Endothelial cell of umbilical vein (primary cell): ENCODE measurements around the gene USB1. TPM values are rescaled to one million over a fixed set of nuclear protein-coding genes. Genes with fewer than 3 reads are reported as not detected.

Source experiments
- BruUV-seq: library from RNA; stranded (reverse); fragments of 400-500 nt; replicated peaks from 2 replicates; lab custom pipeline; 2021; lab: Mats Ljungman, UMichigan
- CTCF ChIA-PET: fragments of 300-600, 350-600 bp; sonication (Branson Sonifier 250); formaldehyde crosslinking; loops from one replicate; lab custom pipeline; 2021; ENCODE audit warnings: antibody characterized with exemption, inconsistent platforms; lab: Charles Lee
- POLR2A ChIA-PET: fragments of 300-600, 350-600 bp; sonication (Branson Sonifier 250); formaldehyde crosslinking; loops from one replicate; lab custom pipeline; 2021; ENCODE audit warnings: antibody characterized with exemption, inconsistent platforms; lab: Charles Lee
- DNase-seq: peaks from one replicate; pipeline ENCODE4 v3.0.0-alpha.2; 2011; ENCODE audit warnings: low read depth, low spot score
- FAIRE-seq: peaks from 2 replicates; lab custom pipeline; 2011; peaks lifted over from hg19 to GRCh38; lab: Jason Lieb, UNC
- H2AFZ ChIP-seq: 2 replicates; pipeline ENCODE4 v1.6.0; 2012; ENCODE audit warnings: low read depth, low read length, control low read depth, inconsistent platforms
- H3K27ac ChIP-seq: 2 replicates; pipeline ENCODE4 v1.5.1; 2011; ENCODE audit warnings: low read depth, mild to moderate bottlenecking, control low read depth, low read length, moderate library complexity; ENCODE audit not compliant: insufficient read depth
- H3K27me3 ChIP-seq, 2 experiments: 2 replicates each; pipeline versions ENCODE4 v1.6.0 to v1.6.1; 2011; ENCODE audit warnings: low read length in 2 of 2, mixed read lengths in 1 of 2; ENCODE audit not compliant: control insufficient read depth in 2 of 2, insufficient read depth in 2 of 2
- H3K36me3 ChIP-seq, 2 experiments: 2 replicates in 1 of 2; 3 replicates in 1 of 2; pipeline ENCODE4 v1.5.1; 2011; ENCODE audit warnings: low read length in 2 of 2, mild to moderate bottlenecking in 1 of 2, moderate library complexity in 1 of 2; ENCODE audit not compliant: control insufficient read depth in 2 of 2, insufficient read depth in 2 of 2; ENCODE audit errors: extremely low read depth in 1 of 2
- H3K4me1 ChIP-seq: 3 replicates; pipeline ENCODE4 v1.5.1; 2011; ENCODE audit warnings: mild to moderate bottlenecking, low read length; ENCODE audit not compliant: control insufficient read depth, insufficient read depth; ENCODE audit errors: extremely low read depth
- H3K4me2 ChIP-seq: 2 replicates; pipeline ENCODE4 v1.6.1; 2011; ENCODE audit warnings: low read length, control low read depth, mixed read lengths; ENCODE audit not compliant: insufficient read depth
- H3K4me3 ChIP-seq, 3 experiments: fragments of 200-600 bp in 1 of 3; sonication (generic), shearing (Covaris generic) in 1 of 3; replicated peaks in 1 of 3; 2 replicates each; pipeline ENCODE4 v1.5.1; 2011 to 2016; ENCODE audit warnings: control low read depth in 3 of 3, low read length in 3 of 3, mild to moderate bottlenecking in 2 of 3, inconsistent platforms in 1 of 3, low read depth in 1 of 3, moderate library complexity in 1 of 3; ENCODE audit not compliant: insufficient read depth in 1 of 3
- H3K79me2 ChIP-seq: 2 replicates; pipeline ENCODE4 v1.6.0; 2012; ENCODE audit warnings: low read length, inconsistent platforms; ENCODE audit not compliant: control insufficient read depth, insufficient read depth
- H3K9ac ChIP-seq: replicated peaks from 2 replicates; pipeline ENCODE3; 2011; ENCODE audit warnings: low read length, control low read depth; ENCODE audit not compliant: insufficient read depth; ENCODE audit errors: extremely low read depth
- H3K9me1 ChIP-seq: replicated peaks from 3 replicates; pipeline ENCODE4 v1.6.0; 2011; ENCODE audit warnings: mild to moderate bottlenecking, low read length; ENCODE audit not compliant: control insufficient read depth, insufficient read depth; ENCODE audit errors: extremely low read depth
- H3K9me3 ChIP-seq: replicated peaks from 2 replicates; pipeline ENCODE4 v1.5.1; 2012; ENCODE audit warnings: low read length, inconsistent platforms; ENCODE audit not compliant: control insufficient read depth, insufficient read depth
- H4K20me1 ChIP-seq: replicated peaks from 2 replicates; pipeline ENCODE3; 2011; ENCODE audit warnings: mild to moderate bottlenecking, low read length; ENCODE audit not compliant: control insufficient read depth, insufficient read depth; ENCODE audit errors: extremely low read depth
- CTCF ChIP-seq, 2 donors: IDR thresholded peaks; 1 replicate in 1 of 2; 2 replicates in 1 of 2; pipeline ENCODE4 v1.5.1; 2011; ENCODE audit warnings: low read length in 2 of 2, mild to moderate bottlenecking in 2 of 2, moderate library complexity in 2 of 2, control low read depth in 1 of 2, inconsistent platforms in 1 of 2, low read depth in 1 of 2; ENCODE audit not compliant: insufficient read depth in 1 of 2; ENCODE audit errors: extremely low read depth in 1 of 2
- EZH2 ChIP-seq: IDR thresholded peaks from 2 replicates; pipeline ENCODE4 v1.6.1; 2012; ENCODE audit warnings: borderline replicate concordance, low read depth, mild to moderate bottlenecking, moderate library complexity, low read length, inconsistent platforms; ENCODE audit not compliant: severe bottlenecking
- FOS ChIP-seq: IDR thresholded peaks from 2 replicates; pipeline ENCODE4 v1.6.1; 2011; ENCODE audit warnings: mild to moderate bottlenecking, low read length, moderate library complexity, borderline replicate concordance; ENCODE audit not compliant: insufficient read depth
- GATA2 ChIP-seq: IDR thresholded peaks from 2 replicates; pipeline ENCODE4 v1.7.0; 2011; ENCODE audit warnings: low read depth, mild to moderate bottlenecking, moderate library complexity, mixed read lengths, low read length; ENCODE audit not compliant: insufficient read length, insufficient read depth
- JUN ChIP-seq: IDR thresholded peaks from 2 replicates; pipeline ENCODE4 v1.6.1; 2011; ENCODE audit warnings: borderline replicate concordance, low read depth; ENCODE audit not compliant: insufficient read length, insufficient read depth
- MAX ChIP-seq: IDR thresholded peaks from 2 replicates; pipeline ENCODE4 v1.6.1; 2011; ENCODE audit not compliant: insufficient read depth, insufficient read length
- MYC ChIP-seq: IDR thresholded peaks from one replicate; pipeline ENCODE4 v1.6.1; 2011; ENCODE audit warnings: mild to moderate bottlenecking, low read depth, low read length
- POLR2A ChIP-seq: IDR thresholded peaks from 2 replicates; pipeline ENCODE4 v1.6.1; 2012; ENCODE audit warnings: low read depth, mild to moderate bottlenecking, control low read depth, low read length
- POLR2AphosphoS5 ChIP-seq: IDR thresholded peaks from 2 replicates; pipeline ENCODE4 v1.6.1; 2012; ENCODE audit warnings: low read depth, mild to moderate bottlenecking, control low read depth, low read length, moderate library complexity; ENCODE audit not compliant: insufficient read depth
- dilution Hi-C: fragments of 300-500 bp; cut with MboI; formaldehyde crosslinking; loops from one replicate; pipeline ENCODE4 v1.15.0; 2019; ENCODE audit warnings: low sequenced_read_pairs; ENCODE audit not compliant: extremely low pct_ligation_motif_present
- intact Hi-C: fragments of 100-400 bp; cut with micrococcal nuclease; formaldehyde crosslinking; loops from one replicate; pipeline ENCODE4 v1.10.0; 2022
- polyA plus RNA-seq, 4 experiments: library from polyadenylated mRNA; depleted of rRNA in 3 of 4; stranded (reverse) in 3 of 4; unstranded in 1 of 4; fragments of >200 nt; gene quantifications; 2 replicates each; pipeline versions ENCODE4 v1.2.1 to v1.2.3, GENCODE V29; 2011 to 2012; ENCODE audit warnings: missing spikeins in 1 of 4
- total RNA-seq: library from RNA; stranded (reverse); gene quantifications from 2 replicates; pipeline ENCODE4 v1.2.3, GENCODE V29; 2021

The USB1 gene
- total and polyA plus RNA-seq, 2 donors (not counting 3 experiments of a cell fraction or from before 2014, with no cell fraction given), result 64.6 to 83.8 TPM

GRCh38 chr16:58018803-58019202, 17.6 kb downstream of the USB1 start:
- DNase-seq (no peak), FAIRE-seq (no peak)
- no peaks in the 10 kb centered on the region for H3K9me1 ChIP-seq
- intact Hi-C loops, result no loop called here
- no peak overlapping the region for H3K9ac ChIP-seq
- no peak overlapping the region for H3K4me3 ChIP-seq
- peaks cover 0 to 9% of the 10 kb centered on the region in 2 experiments for H3K36me3 ChIP-seq
- H3K4me1 ChIP-seq, result peaks cover 10% of the 10 kb centered on the region
- H3K4me2 ChIP-seq, result no peak overlapping the region
- BruUV-seq, result no TSS peak
- CTCF ChIA-PET, result interaction anchor here (1.3 to 2.6 kb wide), 4 partner anchors 8 to 288 kb away, joined by 3 to 40 read pairs (median 8); no protein-coding TSS in a partner anchor
- dilution Hi-C loops, result no loop called here
- H3K27ac ChIP-seq, result no peak overlapping the region
- POLR2A ChIA-PET, result no interaction called here
- no peaks in the 10 kb centered on the region for H3K79me2 ChIP-seq
- no peaks in the 10 kb centered on the region for H3K9me3 ChIP-seq
- H3K27me3 ChIP-seq, result no peaks in the 10 kb centered on the region
- no peak overlapping the region for H2AFZ ChIP-seq
- no peak for TF ChIP-seq MAX
- TF ChIP-seq CTCF (IDR thresholded peaks at IDR 0.05; ENCODE audit: extremely low read depth in 1 of 2, insufficient read depth in 1 of 2, low read depth in 1 of 2, low read length in 2 of 2), result no peak
- TF ChIP-seq POLR2AphosphoS5, result no peak
- TF ChIP-seq POLR2A, result no peak
- no peak for TF ChIP-seq FOS
- TF ChIP-seq MYC, result no peak
- no peak for TF ChIP-seq JUN
- TF ChIP-seq GATA2, result no peak
- TF ChIP-seq EZH2, result no peak
- H4K20me1 ChIP-seq, result no peaks in the 10 kb centered on the region
